Nephron (organoid): ENCODE results near the gene MS4A12.
"Not testable (repeated sequence)": the region's sequence is repeated elsewhere in the genome, so short reads cannot be mapped to it uniquely, and the experiment has no call there.

Source experiments
- H3K27ac Mint-ChIP-seq, 3 experiments: 2 replicates each; pipeline ENCODE4 v1.8.0; 2020; ENCODE audit warnings: mixed read lengths in 3 of 3, mild to moderate bottlenecking in 2 of 3, moderate library complexity in 1 of 3
- H3K27me3 Mint-ChIP-seq: 2 replicates; pipeline ENCODE4 v1.8.0; 2021; ENCODE audit warnings: low read depth, mild to moderate bottlenecking, moderate library complexity, mixed read lengths
- H3K36me3 Mint-ChIP-seq: 2 replicates; pipeline ENCODE4 v1.8.0; 2020; ENCODE audit warnings: low read depth, mixed read lengths
- H3K4me1 Mint-ChIP-seq: 2 replicates; pipeline ENCODE4 v1.8.0; 2020; ENCODE audit warnings: mixed read lengths
- H3K4me3 Mint-ChIP-seq, 3 experiments: 2 replicates each; pipeline ENCODE4 v1.8.0; 2020; ENCODE audit warnings: mild to moderate bottlenecking in 3 of 3, mixed read lengths in 3 of 3, moderate library complexity in 2 of 3
- H3K9me3 Mint-ChIP-seq: 2 replicates; pipeline ENCODE4 v1.8.0; 2020; ENCODE audit warnings: mixed read lengths
- TF ChIP-seq, protein P1 (sequence below), 3 experiments: fragments of 200-600 bp; sonication (generic); IDR thresholded peaks; one replicate each; pipeline ENCODE4 v1.5.0; 2021; ENCODE audit warnings: antibody characterized with exemption in 3 of 3; ENCODE audit not compliant: unreplicated experiment in 3 of 3

MS4A12 gene

GRCh38 chr11:60504219-60504905, 11.8 kb downstream of the MS4A12 start:
- Mint-ChIP-seq H3K9me3 (peaks cover 4% of the 10 kb centered on the region), H3K36me3 (no peaks in the 10 kb centered on the region), H3K4me3 (no peak overlapping the region), H3K27me3 (no peaks in the 10 kb centered on the region), H3K27ac (peak overlapping the region in 2 of 3 experiments; percentile 1 to 26), H3K4me1 (peaks cover 30% of the 10 kb centered on the region)
- TF ChIP-seq, protein P1, sequence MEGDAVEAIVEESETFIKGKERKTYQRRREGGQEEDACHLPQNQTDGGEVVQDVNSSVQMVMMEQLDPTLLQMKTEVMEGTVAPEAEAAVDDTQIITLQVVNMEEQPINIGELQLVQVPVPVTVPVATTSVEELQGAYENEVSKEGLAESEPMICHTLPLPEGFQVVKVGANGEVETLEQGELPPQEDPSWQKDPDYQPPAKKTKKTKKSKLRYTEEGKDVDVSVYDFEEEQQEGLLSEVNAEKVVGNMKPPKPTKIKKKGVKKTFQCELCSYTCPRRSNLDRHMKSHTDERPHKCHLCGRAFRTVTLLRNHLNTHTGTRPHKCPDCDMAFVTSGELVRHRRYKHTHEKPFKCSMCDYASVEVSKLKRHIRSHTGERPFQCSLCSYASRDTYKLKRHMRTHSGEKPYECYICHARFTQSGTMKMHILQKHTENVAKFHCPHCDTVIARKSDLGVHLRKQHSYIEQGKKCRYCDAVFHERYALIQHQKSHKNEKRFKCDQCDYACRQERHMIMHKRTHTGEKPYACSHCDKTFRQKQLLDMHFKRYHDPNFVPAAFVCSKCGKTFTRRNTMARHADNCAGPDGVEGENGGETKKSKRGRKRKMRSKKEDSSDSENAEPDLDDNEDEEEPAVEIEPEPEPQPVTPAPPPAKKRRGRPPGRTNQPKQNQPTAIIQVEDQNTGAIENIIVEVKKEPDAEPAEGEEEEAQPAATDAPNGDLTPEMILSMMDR (IDR thresholded peaks at IDR 0.05; ENCODE audit: unreplicated experiment in 3 of 3), result no peak

- H3K36me3 Mint-ChIP-seq, H3K4me3 Mint-ChIP-seq, H3K27me3 Mint-ChIP-seq, H3K9me3 Mint-ChIP-seq: not testable (repeated sequence)
- H3K4me1 Mint-ChIP-seq, result peaks cover 36% of the 10 kb centered on the region
- H3K27ac Mint-ChIP-seq, result peak overlapping the region; percentile 70 to 98 (median 97)
Observed at GRCh38 chr11:60509609-60510008, 17.0 kb downstream of the MS4A12 start.

GRCh38 chr11:60510209-60510608, 17.6 kb downstream of the MS4A12 start:
- H3K4me3 Mint-ChIP-seq, H3K27ac Mint-ChIP-seq, H3K27me3 Mint-ChIP-seq, H3K36me3 Mint-ChIP-seq, H3K9me3 Mint-ChIP-seq: not testable (repeated sequence)
- peaks cover 31% of the 10 kb centered on the region for H3K4me1 Mint-ChIP-seq

- peaks cover 36% of the 10 kb centered on the region for H3K4me1 Mint-ChIP-seq
- peak overlapping the region in 2 of 3 experiments; percentile 75 to 80 for H3K27ac Mint-ChIP-seq
- TF ChIP-seq, protein P1 (IDR thresholded peaks at IDR 0.05; ENCODE audit: unreplicated experiment in 3 of 3), result no peak
- H3K27me3 Mint-ChIP-seq, result no peaks in the 10 kb centered on the region
- no peaks in the 10 kb centered on the region for H3K36me3 Mint-ChIP-seq
- H3K4me3 Mint-ChIP-seq, result no peak overlapping the region
- peaks cover 4% of the 10 kb centered on the region for H3K9me3 Mint-ChIP-seq
Observed at GRCh38 chr11:60511393-60511792, 18.8 kb downstream of the MS4A12 start.

DNA sequence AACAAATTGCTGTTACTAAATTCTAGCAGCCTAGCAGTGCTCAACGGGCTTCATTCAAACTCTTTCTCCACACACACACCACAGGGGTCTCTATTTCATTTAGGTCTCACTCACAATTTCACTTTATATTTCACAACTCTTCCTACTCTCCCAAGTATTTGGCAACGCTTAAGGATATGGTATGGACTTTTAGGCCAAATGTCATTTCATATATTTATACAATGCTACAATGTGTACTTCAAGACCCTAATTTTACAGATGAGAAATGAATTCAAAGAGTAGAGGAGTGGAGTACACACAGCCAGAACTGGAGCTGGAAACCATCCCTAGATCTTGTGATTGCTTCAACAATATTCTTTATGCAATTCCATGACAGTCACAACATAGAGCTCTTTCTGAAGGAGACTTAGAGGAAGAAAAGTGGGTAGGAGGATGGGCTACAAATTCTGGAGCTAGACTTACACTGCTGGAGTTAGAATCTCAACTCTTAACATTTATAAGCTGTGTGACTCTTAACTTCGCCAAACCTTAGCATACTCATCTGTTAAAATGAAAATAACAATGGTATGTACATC, 20.2 kb downstream of the MS4A12 start:
- Mint-ChIP-seq H3K36me3 (no peaks in the 10 kb centered on the region), H3K4me1 (peaks cover 36% of the 10 kb centered on the region), H3K27me3 (no peaks in the 10 kb centered on the region), H3K4me3 (no peak overlapping the region), H3K9me3 (peaks cover 4% of the 10 kb centered on the region), H3K27ac (peak overlapping the region; percentile 4 to 80 (median 75))
- TF ChIP-seq, protein P1 (IDR thresholded peaks at IDR 0.05; ENCODE audit: unreplicated experiment in 3 of 3), result no peak

DNA sequence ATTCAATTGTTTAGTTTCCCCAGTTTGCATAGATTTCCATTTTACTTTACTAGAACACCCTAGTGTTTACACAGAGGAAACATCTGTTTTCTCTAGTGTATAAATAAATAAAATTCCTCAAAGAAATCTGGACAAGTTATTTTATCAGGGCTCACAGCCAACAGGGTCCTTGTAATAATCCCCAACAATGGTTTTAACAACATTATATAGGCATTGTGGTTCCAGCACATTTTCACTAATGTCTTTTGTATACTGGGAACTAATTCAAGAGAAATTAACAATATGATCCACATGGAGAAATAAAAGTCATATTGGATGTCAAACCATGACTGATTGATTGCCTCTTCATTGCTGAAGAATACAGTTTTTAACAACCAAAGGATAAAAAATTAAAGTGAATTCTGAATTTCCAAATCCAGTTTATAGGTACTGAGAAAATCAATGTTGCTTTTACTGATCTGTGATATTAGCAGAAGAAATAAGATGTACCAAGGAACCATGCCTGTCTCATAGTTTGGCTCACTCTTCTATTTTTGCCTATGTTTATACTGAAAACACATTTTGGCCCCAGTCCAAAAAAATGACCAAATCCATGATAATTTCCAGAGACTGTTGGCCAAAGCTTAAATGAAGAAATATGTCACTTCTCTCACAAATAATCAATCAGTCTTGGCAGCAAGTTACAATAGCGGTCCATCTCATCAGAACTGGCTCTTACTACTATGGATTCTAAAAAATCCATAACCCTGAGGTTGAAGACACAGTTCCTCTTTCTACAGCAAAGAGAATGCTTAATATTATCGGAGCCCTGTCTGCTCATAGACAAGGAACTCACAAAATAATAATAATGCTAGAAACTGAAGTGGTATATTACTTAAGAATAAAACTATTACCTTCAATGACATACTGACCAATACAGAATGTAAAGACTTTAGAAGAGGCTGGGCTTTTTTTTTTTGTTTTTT, 21.2 kb downstream of the MS4A12 start:
- no peaks in the 10 kb centered on the region for H3K36me3 Mint-ChIP-seq
- TF ChIP-seq, protein P1 (IDR thresholded peaks at IDR 0.05; ENCODE audit: unreplicated experiment in 3 of 3), result no peak
- H3K4me1 Mint-ChIP-seq, result peaks cover 36% of the 10 kb centered on the region
- H3K9me3 Mint-ChIP-seq, result peaks cover 9% of the 10 kb centered on the region
- H3K4me3 Mint-ChIP-seq, result no peak overlapping the region
- peak overlapping the region in 2 of 3 experiments; percentile 75 to 87 for H3K27ac Mint-ChIP-seq
- no peaks in the 10 kb centered on the region for H3K27me3 Mint-ChIP-seq
